GM18520 (cell line): Measurements from ENCODE around the gene CWC27.

Experiments used
- ATAC-seq: cut with Tn5 transposase; IDR thresholded peaks from one replicate; pipeline ENCODE4 v1.9.1; 2021; ENCODE audit not compliant: unreplicated experiment

The CWC27 gene

GRCh38 chr5:65032250-65032649, 263.5 kb downstream of the CWC27 start:
- ATAC-seq: no peak

- no peak for ATAC-seq
Observed at GRCh38 chr5:65034029-65034812, 265.5 kb downstream of the CWC27 start.

- no peak for ATAC-seq
Observed at GRCh38 chr5:65034813-65035209, 266.1 kb downstream of the CWC27 start.

GRCh38 chr5:65035211-65036206, 266.8 kb downstream of the CWC27 start:
- peak; percentile 74 for ATAC-seq

- no peak for ATAC-seq
Observed at GRCh38 chr5:65037831-65038815, 269.4 kb downstream of the CWC27 start.

DNA sequence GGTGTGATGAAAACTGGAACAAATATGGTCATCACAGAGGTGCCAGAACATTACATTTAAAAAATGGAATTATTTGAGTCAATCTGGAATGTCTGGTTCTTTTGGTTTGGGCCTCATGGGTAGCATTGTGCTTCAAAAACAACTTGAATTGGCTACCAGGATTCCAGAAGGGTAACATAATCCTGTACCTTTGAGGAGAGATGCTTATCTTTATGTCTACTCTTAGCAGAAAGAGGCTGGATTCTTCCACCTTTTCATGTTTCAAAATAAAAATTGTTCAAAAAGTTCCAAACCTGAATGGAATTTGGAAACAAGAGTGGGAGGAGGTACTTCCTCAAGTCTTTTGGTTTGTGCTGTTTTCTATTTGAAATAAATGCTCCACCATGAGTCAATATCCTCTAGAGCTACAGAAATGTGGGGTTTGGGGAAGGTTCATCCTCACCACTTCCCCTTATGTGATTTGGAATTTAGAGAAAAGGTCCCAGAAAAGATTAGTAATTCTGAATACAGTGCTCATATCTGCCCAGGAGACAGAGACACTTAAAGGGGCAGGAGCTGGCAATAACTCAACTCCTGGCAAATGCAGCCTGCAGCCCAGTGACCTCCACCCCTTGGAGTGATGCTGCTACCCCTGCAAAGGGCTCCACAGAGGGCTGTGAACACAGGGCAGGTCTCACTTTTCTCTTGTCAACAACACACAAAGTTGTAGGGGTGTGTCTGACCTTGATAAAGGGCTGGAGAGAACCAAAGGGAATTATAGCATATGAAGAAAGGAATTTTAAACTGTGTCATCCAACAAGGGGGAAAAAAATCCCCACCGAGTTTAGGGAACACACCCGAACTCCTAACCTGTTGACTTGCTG, 272.8 kb downstream of the CWC27 start:
- ATAC-seq: no peak

- ATAC-seq: no peak
Observed at GRCh38 chr5:65043843-65044359, 275.2 kb downstream of the CWC27 start.

DNA sequence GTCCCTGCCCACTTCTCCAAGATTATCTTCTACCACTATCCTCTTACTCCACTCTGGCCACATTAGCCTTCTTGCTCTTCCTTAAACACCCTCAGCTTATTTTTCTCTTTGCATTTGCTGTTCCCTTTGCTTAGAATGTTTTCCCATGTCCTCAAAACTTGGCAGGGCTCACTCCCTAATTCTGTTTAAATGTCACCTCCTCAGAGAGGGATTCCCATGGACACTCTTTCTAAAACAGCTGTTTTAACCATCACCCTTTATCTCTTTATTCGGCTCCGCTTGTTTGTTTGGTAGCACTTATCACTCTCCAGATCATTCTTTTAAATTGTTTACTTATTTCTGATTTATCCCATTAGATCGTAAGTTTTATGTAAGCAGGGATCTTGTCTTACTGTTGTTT, 278.5 kb downstream of the CWC27 start:
- no peak for ATAC-seq

DNA sequence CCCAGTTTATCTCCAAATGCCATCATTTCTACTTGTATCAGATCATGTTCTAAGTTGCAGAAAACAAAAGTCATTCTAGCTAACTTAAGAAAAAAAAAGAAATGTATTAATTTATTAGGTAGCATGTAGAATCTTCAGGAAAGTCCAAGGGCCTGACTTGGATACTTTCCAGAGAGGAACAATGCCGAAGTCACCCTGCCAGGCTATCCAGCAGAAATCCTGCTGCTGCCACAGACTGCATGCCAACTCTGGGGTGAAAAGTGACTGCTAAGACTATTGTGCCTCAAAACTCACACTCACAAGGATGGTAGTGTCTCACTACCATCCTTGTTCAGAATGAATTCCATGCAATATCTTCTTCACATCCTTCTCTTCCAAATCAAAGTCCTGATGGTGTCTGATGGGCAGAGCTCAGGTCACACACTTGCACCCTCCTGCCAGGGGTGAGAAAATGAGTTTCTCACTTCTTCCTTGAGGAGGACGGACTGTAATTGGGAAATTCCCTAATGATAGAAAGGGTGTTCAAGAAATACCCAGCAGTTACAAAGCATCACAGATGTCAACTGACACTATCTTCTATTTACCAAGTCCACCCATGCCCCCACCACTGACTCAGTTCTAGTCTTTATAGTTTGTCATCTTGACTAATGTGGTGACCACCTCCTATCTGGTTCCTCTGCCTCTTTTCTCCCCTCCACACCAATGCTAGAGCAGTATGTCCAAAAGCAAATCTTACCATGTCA, 279.4 kb downstream of the CWC27 start:
- ATAC-seq: peak; percentile 49

DNA sequence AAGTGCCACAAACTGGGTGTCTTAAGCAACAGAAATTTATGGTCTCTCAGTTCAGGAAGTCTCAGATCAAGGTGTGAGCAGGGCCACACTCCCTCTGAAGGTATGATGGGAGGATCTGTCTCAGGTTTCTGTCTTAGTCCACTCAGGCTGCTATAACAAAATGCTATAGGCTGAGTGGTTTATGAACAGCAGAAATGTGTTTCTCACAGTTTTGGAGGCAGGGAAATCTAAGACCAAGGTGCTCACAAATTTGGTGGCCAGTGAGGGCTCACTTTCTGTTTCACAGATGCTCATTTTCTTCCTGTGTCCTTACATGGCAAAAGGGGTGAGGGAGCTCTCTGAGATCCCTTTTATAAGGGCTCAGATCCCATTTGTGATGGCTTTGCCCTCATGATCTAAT, 281.4 kb downstream of the CWC27 start:
- ATAC-seq: peak; percentile 32

GRCh38 chr5:65050826-65051498, 282.2 kb downstream of the CWC27 start:
- no peak for ATAC-seq

DNA sequence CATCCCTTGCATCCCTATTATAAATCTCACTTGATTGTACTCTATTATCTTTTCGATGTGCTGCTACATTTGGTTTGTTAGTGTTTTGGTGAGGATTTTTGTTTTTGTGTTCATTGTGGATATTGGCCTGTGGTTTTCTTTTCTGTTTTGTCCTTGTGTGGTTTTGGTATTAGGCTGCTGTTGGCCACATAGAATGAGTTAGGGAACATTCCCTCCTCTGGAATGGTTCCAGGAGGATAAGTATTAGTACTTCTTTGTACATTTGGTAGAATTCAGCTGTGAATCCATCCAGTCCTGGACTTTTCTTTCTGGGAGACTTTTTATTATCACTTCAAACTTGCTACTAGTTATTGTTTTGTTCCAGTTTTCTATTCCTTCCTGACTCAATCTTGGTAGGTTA, 287.2 kb downstream of the CWC27 start:
- ATAC-seq: no peak

GRCh38 chr5:65059681-65060598, 291.2 kb downstream of the CWC27 start:
- no peak for ATAC-seq

GRCh38 chr5:65061250-65061973, 292.7 kb downstream of the CWC27 start:
- no peak for ATAC-seq

- ATAC-seq: no peak
Observed at GRCh38 chr5:65061974-65062353, 293.2 kb downstream of the CWC27 start.

DNA sequence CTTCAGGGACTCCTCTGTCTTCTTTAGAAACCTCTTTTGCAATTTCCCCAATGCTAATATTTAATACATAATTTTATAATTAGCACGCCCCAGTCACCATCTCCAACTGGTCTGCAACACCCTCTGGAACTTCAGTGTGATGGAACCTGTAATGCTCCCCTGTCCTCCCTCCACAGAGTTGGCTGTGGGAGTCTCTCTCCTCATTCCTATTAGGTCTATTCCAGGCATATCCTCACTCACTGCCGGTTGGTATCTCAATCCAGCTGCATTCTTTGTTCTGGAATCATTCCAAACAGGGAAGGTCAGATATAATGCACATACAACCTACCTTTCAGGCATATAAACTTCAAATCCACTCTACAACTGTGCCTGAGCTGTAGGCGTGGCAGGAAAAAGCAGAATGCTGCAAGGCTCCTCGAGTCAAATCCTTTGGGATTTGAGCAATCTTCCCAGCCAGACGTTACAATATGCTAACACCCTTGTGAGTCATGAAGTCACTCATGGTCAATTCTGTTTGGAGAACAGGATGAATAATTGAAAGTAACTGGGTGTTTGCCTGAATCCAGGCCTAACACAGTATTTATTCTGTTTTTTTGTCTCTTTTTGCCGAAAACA, 293.8 kb downstream of the CWC27 start:
- no peak for ATAC-seq
